ENCODE results near the gene LMO7.

DNA sequence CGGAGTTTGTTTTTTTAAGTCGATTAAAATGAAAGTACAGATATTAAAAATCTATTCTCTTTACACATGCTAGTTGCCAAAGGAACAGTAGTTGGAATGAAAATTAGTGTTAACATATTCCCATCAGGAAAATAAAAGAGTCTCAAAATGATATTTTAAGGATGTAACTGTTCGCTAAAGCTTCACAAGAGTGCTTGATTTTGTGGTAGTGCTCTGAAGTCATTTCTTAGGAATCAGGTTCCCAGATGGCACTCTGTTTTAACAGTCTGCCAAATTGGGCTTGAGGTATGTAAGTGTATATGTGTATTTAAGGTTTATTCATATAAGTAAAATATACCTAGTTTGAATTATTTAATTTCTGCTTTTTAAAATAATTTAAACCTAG is 128.8 kb downstream of the LMO7 start:
- TF ChIP-seq REST (IDR thresholded peaks at IDR 0.05) (no peak), EGR1 (IDR thresholded peaks at IDR 0.05; ENCODE audit: low read depth in 2 of 2) (no peak), RAD21 (IDR thresholded peaks at IDR 0.05) (no peak), JUND (IDR thresholded peaks at IDR 0.05) (no peak)
- TF ChIP-seq, protein P1, sequence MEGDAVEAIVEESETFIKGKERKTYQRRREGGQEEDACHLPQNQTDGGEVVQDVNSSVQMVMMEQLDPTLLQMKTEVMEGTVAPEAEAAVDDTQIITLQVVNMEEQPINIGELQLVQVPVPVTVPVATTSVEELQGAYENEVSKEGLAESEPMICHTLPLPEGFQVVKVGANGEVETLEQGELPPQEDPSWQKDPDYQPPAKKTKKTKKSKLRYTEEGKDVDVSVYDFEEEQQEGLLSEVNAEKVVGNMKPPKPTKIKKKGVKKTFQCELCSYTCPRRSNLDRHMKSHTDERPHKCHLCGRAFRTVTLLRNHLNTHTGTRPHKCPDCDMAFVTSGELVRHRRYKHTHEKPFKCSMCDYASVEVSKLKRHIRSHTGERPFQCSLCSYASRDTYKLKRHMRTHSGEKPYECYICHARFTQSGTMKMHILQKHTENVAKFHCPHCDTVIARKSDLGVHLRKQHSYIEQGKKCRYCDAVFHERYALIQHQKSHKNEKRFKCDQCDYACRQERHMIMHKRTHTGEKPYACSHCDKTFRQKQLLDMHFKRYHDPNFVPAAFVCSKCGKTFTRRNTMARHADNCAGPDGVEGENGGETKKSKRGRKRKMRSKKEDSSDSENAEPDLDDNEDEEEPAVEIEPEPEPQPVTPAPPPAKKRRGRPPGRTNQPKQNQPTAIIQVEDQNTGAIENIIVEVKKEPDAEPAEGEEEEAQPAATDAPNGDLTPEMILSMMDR (IDR thresholded peaks at IDR 0.05; ENCODE audit: low read depth, low read length, missing input control): no peak
- TF ChIP-seq, protein P2, sequence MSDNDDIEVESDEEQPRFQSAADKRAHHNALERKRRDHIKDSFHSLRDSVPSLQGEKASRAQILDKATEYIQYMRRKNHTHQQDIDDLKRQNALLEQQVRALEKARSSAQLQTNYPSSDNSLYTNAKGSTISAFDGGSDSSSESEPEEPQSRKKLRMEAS (IDR thresholded peaks at IDR 0.05): no peak
